SKM-1 treated with dmso at 0.1 percent for 144 hours (cell line): ENCODE data around the gene BICD1.

Source experiments
- DNase-seq: peaks from one replicate; lab custom pipeline; 2025; ENCODE audit not compliant: unreplicated experiment; lab: John Stamatoyannopoulos, UW

BICD1 gene

GRCh38 chr12:32140877-32141276, 34.2 kb downstream of the BICD1 start:
- DNase-seq: no peak

DNA sequence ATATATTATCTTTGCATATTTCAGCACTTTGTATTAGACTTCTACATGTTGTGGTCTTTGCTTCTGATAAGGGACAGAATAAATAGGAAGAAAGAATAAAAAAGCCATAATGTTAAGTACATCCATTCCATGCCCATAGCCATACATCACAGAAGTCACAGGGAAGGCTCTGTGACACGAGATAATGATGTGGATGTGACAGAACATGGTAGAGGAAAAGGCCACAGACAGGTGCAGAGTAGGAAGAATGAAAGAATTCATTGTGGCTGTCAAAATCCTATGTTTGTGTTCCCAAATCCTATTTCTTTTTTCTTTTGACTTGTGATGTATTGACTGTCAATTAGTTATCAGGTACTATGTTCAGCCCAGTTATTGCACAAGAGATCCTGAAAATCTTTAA, 38.4 kb downstream of the BICD1 start:
- no peak for DNase-seq

DNA sequence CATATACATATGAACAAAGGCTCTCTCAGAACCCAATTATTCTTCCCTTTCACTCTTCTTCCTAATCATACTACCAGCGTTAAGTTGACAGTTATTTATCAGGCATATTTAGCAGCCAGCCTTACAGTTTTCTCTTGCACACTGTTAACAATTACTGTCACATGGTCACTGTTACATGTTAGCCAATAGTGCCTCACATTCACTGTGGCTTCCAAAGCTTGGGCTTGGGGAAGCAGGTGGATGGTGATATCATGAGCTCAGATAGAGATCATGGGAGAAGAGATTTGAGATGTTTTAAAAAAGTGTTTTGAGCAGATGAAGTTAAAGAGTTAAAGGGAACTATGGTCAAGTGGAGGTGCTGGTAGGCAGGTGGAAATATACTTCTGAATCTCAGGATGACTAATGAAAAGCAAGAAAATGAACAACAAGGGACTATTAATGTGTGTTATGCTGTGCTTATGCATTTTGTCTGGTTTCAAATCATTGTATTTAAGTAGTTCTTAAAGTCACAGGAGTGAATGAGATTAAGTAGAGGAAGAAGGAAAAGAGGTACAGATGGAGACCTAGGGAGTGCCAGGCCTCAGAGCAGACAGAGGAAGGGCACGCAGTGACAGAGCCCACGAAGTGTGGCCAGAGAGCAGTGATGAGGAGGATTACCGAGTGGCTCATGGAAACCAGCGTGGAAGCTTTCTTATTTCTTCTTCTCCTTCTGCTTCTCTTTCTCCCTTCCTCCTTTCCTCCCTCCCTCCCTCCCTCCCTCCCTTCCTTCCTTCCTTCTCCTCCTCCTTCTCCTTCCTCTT, 39.6 kb downstream of the BICD1 start:
- DNase-seq: no peak

DNA sequence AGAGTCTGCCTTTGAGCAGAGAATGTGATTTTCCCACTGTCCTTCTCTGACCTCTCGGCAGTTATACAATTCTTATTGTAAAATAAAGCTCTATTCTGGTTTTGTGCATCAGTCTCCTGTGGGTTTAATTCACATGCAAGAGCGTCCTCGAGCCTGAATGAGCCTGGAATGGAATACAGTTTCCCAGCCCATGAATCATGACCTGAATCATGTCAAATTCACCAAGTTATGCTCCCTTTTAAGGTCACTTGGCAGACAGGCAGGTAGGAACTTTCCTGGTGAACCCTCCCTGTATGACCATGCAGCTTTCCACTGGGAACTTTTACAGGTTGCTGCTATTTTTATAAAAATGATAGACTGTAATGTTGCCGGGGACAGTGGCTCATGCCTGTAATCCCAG, 41.7 kb downstream of the BICD1 start:
- DNase-seq: no peak

- DNase-seq: no peak
Observed at GRCh38 chr12:32149489-32149888, 42.8 kb downstream of the BICD1 start.

GRCh38 chr12:32151086-32151485, 44.4 kb downstream of the BICD1 start:
- DNase-seq: no peak

- no peak for DNase-seq
Observed at GRCh38 chr12:32151552-32151951, 44.9 kb downstream of the BICD1 start.

DNA sequence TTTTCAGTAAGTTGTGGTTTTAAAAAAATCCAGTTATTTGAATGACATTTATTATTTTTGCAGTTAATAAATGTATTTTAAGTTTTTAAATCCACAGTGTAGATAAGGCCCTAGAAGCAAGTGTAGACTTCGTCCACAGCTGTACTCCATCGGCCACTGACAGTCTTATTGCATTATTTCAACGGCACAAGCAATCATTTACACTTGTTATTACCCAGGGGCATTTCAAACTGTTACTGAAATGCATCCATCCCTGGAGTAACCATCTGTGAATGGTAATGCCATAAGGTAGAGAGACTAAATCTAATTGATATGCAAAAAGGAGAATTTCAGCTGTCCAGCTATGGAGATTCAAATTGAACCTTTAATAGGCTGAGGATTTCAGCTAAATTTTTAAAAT, 48.4 kb downstream of the BICD1 start:
- DNase-seq: no peak

GRCh38 chr12:32155961-32156529, 49.4 kb downstream of the BICD1 start:
- no peak for DNase-seq

DNA sequence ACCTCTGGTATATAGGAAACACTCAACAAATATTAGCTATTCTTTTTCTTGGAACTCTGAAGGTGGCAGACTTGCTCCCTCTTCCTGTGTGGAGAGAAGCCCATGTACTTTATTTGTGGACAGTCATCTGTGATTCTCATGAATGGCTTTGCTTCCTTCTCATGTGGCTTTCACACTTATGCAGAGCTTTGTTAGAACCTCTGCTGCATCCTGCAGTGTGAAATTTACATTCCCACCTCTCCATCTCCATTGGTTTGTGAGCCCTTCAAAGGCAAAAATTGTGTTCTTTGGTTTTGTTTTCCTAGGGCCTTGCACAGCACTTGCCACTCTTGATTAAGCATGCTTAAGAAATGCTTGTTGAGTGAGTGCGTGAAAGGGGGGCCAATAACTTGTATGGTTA, 51.9 kb downstream of the BICD1 start:
- DNase-seq: no peak

GRCh38 chr12:32159381-32159780, 52.7 kb downstream of the BICD1 start:
- DNase-seq: no peak

GRCh38 chr12:32159925-32160324, 53.3 kb downstream of the BICD1 start:
- no peak for DNase-seq

DNA sequence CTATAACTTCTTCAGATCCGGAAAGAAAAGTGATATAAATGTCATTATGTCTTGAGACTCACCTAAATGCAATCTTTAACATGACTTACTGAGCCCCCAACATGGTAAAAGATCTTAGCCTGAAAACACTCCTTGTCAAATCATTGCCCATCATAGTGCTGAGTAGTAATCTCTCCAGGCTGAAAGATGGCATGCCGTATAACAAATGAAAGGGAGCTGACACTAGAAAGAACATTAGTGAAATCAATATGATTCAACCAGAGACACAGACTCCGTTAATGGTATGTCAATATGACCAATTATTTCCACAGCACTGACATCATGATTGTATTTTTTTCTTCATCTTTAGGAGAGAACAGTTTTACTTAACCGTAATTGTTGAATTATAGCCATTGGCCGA, 54.4 kb downstream of the BICD1 start:
- DNase-seq: no peak

DNA sequence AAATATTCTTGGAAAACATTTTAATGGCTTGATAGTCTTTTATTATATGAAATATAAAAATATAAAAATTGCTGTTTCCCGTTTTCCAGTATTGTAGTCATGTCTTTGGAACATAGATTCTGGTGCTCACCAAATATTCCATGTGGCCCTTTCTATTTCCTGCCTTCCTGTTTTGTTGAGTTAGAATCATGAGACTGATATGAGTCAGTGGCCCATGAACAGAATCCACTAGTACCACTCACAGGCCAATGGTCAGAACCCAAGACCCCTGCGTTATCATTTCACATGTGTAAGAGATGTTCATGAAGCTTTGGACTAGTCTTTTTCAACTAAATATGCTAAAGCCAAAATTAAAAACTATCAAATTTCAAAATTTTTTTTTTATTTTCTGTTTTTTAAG, 56.9 kb downstream of the BICD1 start:
- no peak for DNase-seq

DNA sequence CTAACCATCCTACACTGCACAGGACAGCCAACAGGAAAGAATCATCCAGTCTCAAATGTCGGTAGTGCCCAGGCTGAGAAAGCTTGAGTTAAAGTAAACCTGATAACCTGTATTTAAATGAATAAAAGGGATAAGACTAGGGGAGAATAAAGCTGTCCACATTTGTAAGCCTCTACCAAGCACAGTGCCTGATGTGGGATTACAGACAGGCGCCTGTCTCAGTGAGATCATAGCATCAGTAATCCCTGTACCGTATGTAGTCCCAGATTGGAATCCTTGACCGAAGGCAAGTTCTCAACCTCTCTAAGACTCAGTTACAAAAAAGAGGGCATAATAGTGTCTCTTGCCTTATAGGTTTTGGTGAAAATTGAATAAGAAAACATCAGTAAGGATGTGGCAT, 59.9 kb downstream of the BICD1 start:
- DNase-seq: no peak

DNA sequence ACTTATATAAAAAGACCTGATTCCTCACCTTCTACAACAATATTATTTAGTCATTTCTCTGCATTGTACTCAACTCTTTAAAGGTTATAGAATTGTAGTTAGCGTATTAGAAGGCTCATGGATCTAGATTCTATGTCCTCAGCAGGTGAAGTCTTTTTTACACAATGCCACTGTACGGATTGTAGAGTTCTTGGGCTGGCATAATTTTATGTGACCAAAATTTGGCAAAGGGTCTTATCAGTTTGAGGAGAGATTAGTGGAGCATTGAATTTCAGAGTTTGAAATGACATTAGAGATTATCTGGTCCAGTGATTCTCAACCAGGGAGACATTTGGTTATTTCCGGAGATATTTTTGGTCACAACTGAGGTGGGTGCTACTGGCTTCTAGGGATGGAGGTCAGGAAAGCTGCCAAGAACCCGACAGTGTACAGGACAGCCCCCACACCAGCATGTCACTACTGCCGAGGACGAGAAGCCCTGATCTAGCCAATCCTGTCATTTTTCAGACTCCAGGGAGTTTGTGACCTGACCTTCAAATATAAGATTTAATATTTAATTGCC, 63.9 kb downstream of the BICD1 start:
- DNase-seq: no peak

- DNase-seq: no peak
Observed at GRCh38 chr12:32171211-32171610, 64.6 kb downstream of the BICD1 start.

- no peak for DNase-seq
Observed at GRCh38 chr12:32176606-32177005, 70.0 kb downstream of the BICD1 start.

DNA sequence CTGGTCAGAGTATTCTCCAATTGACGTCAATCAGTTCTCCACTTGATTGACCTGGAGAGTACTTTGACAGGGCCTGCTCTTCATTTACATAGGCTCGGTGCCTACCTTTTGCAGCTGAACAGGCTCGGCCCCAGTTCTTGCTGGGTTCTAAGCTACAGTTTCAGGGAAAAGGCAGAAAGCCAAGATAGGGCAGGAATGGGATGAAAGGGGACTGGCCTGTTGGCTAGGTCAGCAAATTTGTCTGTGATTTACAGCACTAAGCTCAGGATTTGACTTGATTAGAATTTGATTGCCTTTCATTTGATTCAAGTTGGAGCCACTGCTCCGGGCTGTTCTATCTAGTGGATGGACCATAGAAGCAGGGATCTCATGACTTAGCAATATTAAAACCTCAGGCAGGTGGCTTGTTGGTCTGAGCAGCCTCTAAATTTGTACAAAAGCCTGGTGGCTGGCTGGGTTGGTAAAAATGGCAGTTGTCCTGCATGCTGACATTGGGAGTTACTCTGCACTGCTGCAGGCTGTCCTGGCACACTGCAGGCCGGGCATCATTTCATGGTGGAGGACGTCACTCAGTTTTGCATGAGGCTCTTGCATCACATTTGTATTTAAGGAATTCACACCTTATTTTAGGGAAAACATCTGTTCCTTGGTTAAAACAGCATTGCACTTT, 71.8 kb downstream of the BICD1 start:
- no peak for DNase-seq

DNA sequence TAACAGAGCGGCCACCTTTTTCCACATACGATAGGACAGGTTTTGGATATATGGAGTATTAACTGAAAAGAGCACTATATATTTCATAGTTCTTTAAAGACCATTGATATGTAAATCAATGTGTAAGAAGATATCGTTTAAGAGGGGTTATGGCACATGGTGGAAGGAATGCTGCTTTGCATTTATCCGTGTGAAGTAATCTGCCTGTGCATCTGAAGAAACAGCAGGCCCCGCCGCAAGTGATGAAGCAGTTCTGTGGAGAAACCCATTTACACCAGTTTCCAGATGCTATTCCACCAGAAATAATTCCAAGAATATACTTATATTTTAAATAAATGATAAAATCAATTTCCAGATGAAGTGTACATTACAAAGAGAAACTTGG, 72.4 kb downstream of the BICD1 start:
- no peak for DNase-seq

DNA sequence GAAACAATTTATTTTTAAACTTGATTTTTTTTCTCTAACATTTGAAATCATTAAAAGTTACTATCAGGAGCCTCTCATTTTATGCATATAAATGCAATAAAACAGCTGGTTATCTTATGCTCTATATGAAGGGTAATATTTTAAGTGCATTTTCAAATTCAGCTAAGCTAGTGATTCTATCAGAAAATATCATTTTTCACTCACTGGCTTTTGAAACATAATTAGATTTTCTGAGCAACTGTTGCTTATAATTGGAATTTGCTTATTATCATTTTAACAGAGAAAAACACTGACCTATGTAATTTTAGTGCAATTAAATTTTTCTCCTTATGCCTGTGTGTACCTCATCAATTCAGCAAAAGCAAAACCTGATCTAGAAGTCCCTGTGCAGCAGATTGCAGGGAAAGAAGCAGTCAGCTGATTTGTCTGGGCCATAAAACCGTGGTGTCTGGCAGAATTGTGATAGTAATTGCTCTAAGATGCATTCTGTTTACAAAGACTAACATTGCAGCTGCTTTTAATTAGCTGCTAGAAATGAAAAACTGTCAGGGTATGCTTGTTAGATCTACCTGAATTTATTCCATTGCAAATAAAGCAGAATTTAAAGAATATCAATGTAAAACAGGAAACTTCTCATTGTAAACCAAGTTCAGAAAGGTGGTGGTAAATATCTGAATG, 75.0 kb downstream of the BICD1 start:
- no peak for DNase-seq

DNA sequence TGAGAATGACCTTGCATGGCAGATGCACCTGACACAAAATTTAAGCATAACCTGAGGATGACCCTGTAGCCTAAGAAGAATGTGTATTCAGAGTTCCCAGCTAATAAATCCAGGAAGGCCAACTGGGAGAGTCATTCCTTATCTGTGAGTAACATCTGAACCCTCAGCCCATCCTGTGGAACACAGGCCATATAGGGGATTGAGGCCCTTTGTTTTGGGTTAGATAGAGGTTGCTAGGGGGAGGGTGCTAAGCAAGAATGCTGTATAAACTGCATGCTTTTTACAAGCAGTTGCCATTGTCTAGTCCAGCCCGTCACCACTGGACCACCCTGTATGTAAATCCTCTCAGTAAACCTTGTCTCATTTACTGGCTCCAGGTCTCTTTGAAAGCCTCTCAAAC, 77.0 kb downstream of the BICD1 start:
- no peak for DNase-seq
